ENCODE results near the gene AVPR2. TPM values are rescaled to one million over a fixed set of nuclear protein-coding genes. Genes with fewer than 3 reads are reported as not detected.

The AVPR2 gene
- total RNA-seq, 2 donors from 2014 or later: not detected

DNA sequence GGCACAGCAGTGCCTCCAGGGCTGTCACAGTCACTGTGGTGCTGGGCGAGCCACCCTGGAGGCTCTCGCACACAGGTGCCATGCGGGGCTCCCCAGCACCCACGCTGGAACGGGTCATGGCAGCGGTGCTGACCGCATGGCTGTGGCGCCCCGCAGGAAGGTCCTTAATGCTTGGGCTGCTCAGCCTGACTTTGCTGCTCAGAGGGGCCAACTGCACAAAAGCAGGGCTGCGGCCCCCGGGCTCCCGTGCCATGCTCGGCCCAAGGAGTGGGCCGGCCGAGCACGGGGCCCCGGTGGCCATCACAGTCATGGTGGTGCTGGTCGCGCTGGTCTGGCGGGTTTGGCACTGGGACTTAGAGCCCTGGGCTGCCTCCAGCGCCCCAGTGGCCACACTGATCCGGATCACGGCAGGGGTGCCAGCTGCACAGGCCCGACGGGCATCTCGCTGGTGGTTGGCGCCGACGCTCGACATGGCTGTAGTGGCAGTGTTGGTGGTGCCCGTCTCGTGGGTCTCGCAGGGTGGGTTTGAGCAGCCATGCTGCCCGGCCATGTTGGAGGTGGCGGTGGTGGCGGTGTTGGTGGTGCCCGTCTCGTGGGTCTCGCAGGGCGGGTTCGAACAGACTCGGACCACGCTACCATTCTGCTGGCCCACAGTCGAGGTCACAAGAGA lies 50.2 kb downstream of the AVPR2 start:
- Mint-ChIP-seq H3K27me3 (no peaks in the 10 kb centered on the region), H3K27ac (no peak overlapping the region), H3K36me3 (no peaks in the 10 kb centered on the region), H3K9me3 (no peaks in the 10 kb centered on the region), H3K4me3 (no peak overlapping the region), H3K4me1 (ENCODE audit: low read depth in 2 of 2) (peaks cover 0 to 3% of the 10 kb centered on the region in 2 donors)
- DNase-seq (ENCODE audit: low spot score) (no peak), ATAC-seq (no peak)

DNA sequence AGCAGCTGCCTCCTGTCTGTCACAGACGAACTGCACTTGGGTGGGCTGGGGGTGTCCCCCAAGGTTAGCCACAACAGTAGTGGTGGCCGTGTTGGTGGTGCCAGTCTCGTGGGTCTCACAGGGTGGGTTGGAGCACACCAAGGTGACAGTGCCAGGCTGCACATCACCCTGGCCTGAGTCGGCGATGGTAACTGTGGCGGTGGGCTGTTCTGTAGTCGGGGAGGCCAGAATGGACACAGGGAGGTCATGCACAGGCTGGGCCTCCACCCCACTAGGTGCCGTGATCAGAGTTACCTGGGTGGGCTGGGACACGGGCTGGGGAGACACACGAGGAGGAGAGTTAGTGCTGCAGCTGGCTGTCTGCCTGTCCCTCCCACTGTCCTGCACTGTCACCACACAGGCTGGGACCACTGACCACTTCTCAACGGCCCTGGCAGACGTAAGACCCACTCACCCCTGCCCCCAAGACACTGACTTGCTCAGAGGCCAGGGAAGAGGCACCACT lies 50.8 kb downstream of the AVPR2 start:
- DNase-seq (ENCODE audit: low spot score) (no peak), ATAC-seq (no peak)
- no peaks in the 10 kb centered on the region for H3K27me3 Mint-ChIP-seq
- H3K4me3 Mint-ChIP-seq: no peak overlapping the region
- peaks cover 0 to 3% of the 10 kb centered on the region in 2 donors for H3K4me1 Mint-ChIP-seq (ENCODE audit: low read depth in 2 of 2)
- H3K27ac Mint-ChIP-seq: no peak overlapping the region
- no peaks in the 10 kb centered on the region for H3K36me3 Mint-ChIP-seq
- no peaks in the 10 kb centered on the region for H3K9me3 Mint-ChIP-seq

DNA sequence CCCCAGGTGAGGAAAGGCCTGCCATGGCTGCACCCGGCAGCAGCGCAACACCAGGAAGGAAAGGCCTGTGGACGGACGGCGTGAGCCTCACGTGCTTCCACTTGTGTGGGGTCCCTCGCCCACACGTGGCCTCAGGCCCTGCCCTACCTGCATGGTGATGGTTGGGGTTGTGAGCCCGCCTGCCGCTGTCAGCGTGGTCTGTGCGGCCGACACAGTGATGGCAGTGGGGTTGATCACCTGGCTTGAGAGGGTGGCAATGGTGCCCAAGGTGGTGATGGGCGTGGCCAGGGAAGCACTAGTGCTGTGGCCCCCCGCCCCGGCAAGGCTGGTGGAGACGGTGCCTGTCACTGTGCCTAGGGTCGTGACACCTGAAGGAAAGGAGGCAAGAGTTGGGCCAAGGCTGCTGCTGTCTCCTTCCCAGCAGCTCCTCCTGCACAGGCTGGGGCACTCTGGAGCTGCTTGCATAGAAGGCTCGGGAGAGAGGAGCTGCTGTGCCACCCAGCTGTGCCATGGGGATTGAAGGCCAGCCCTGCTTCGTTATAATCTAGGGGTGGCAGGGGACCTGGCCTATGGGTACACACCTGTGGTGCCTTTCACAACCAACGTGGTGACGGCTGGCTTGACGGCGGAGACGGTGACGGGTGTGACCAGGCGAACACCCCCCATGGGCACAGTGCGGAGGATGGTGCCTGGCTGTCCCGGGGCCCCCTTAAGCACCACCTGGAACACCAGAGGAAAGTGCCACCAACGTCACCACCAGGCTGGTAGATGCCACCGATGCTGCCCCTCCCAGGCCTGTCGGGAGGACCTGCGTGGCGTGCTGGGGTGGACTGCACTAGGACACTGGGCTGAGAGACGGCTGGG lies 51.8 kb downstream of the AVPR2 start:
- H3K4me1 Mint-ChIP-seq (ENCODE audit: low read depth in 2 of 2): peaks cover 0 to 3% of the 10 kb centered on the region in 2 donors
- no peaks in the 10 kb centered on the region for H3K9me3 Mint-ChIP-seq
- H3K4me3 Mint-ChIP-seq: no peak overlapping the region
- DNase-seq (ENCODE audit: low spot score) (no peak), ATAC-seq (no peak)
- no peak overlapping the region for H3K27ac Mint-ChIP-seq
- H3K36me3 Mint-ChIP-seq: no peaks in the 10 kb centered on the region
- no peaks in the 10 kb centered on the region for H3K27me3 Mint-ChIP-seq

Other genes starting within 250 kb of the AVPR2 start
- not detected for gene PNCK, start 230.9 kb upstream of the AVPR2 start, total RNA-seq
- 1 to 10 TPM; 2.3 to 4.1 TPM for gene SLC6A8, start 216.7 kb upstream of the AVPR2 start, total RNA-seq
- 100 to 1,000 TPM; 156 to 159 TPM for gene BCAP31, start 180.3 kb upstream of the AVPR2 start, total RNA-seq
- gene ABCD1, start 179.8 kb upstream of the AVPR2 start, total RNA-seq: 10 to 100 TPM in 1 of 2 donors, 1 to 10 TPM in 1; 7.4 to 12.2 TPM
- 1 to 10 TPM in 1 of 2 donors, under 1 TPM in 1; 0.48 to 2.4 TPM for gene PLXNB3, start 140.4 kb upstream of the AVPR2 start, total RNA-seq
- not detected for gene SRPK3, start 123.6 kb upstream of the AVPR2 start, total RNA-seq
- gene IDH3G, start 110.3 kb upstream of the AVPR2 start, total RNA-seq: 10 to 100 TPM; 62.5 to 74.1 TPM
- gene SSR4, start 110.0 kb upstream of the AVPR2 start, total RNA-seq: 100 to 1,000 TPM; 266 to 306 TPM
- 1 to 10 TPM; 2.2 to 2.7 TPM for gene PDZD4, start 74.1 kb upstream of the AVPR2 start, total RNA-seq
- gene L1CAM, start 18.5 kb upstream of the AVPR2 start, total RNA-seq: 1 to 10 TPM in 1 of 2 donors, under 1 TPM in 1; 0.74 to 1.2 TPM
- 100 to 1,000 TPM; 155 to 276 TPM for gene ARHGAP4, start 21.6 kb downstream of the AVPR2 start, total RNA-seq
- 100 to 1,000 TPM; 115 to 175 TPM for gene NAA10, start 30.4 kb downstream of the AVPR2 start, total RNA-seq
- gene RENBP, start 40.0 kb downstream of the AVPR2 start, total RNA-seq: 1 to 10 TPM; 4.8 to 5.4 TPM
- 100 to 1,000 TPM; 105 to 131 TPM for gene HCFC1, start 67.1 kb downstream of the AVPR2 start, total RNA-seq
- gene TMEM187, start 68.1 kb downstream of the AVPR2 start, total RNA-seq: 1 to 10 TPM; 2.4 to 6.9 TPM
- gene IRAK1, start 115.2 kb downstream of the AVPR2 start, total RNA-seq: 100 to 1,000 TPM; 136 to 258 TPM
- 100 to 1,000 TPM in 1 of 2 donors, 10 to 100 TPM in 1; 65.5 to 103 TPM for gene MECP2, start 193.0 kb downstream of the AVPR2 start, total RNA-seq
- not detected for gene OPN1LW, start 239.6 kb downstream of the AVPR2 start, total RNA-seq